HEK293T (cell line): Measurements from ENCODE around the gene CHST2.
"Not testable (repeated sequence)": the region's sequence is repeated elsewhere in the genome, so short reads cannot be mapped to it uniquely, and the experiment has no call there.

Experiments used
- CTCF ChIA-PET: fragments of 350-600 bp; formaldehyde crosslinking; extraction: SDS; loops from one replicate; lab custom pipeline; 2021; ENCODE audit warnings: antibody characterized with exemption, inconsistent platforms; lab: Yijun Ruan, JAX
- POLR2A ChIA-PET: fragments of 350-600 bp; formaldehyde crosslinking; extraction: SDS; loops from one replicate; lab custom pipeline; 2020; ENCODE audit warnings: antibody characterized with exemption, inconsistent platforms; lab: Yijun Ruan, JAX
- DNase-seq: peaks from one replicate; pipeline ENCODE4 v3.0.0; 2012; ENCODE audit warnings: mixed read lengths; ENCODE audit errors: extremely low spot score
- ARNT ChIP-seq: fragments of 450-650 bp; IDR thresholded peaks from 2 replicates; pipeline ENCODE4 v1.6.1; 2017; ENCODE audit warnings: mild to moderate bottlenecking
- BHLHE40 ChIP-seq: fragments of 450-650 bp; IDR thresholded peaks from 2 replicates; pipeline ENCODE4 v1.6.1; 2016; ENCODE audit warnings: mild to moderate bottlenecking, moderate library complexity, borderline replicate concordance
- CTBP1 ChIP-seq: fragments of 450-650 bp; IDR thresholded peaks from 2 replicates; pipeline ENCODE4 v1.6.1; 2016; ENCODE audit warnings: borderline replicate concordance
- ELF4 ChIP-seq: fragments of 450-650 bp; IDR thresholded peaks from 2 replicates; pipeline ENCODE4 v1.6.1; 2017; ENCODE audit warnings: antibody characterized with exemption
- FOXA1 ChIP-seq: fragments of 450-650 bp; IDR thresholded peaks from 2 replicates; pipeline ENCODE4 v1.6.1; 2016; ENCODE audit warnings: mild to moderate bottlenecking
- FOXK2 ChIP-seq: fragments of 450-650 bp; IDR thresholded peaks from 2 replicates; pipeline ENCODE4 v1.6.1; 2016; ENCODE audit warnings: mild to moderate bottlenecking
- FOXM1 ChIP-seq: fragments of 450-650 bp; IDR thresholded peaks from 2 replicates; pipeline ENCODE4 v1.6.1; 2017; ENCODE audit warnings: mild to moderate bottlenecking, borderline replicate concordance
- HDGF ChIP-seq: fragments of 450-650 bp; IDR thresholded peaks from 2 replicates; pipeline ENCODE4 v1.6.1; 2017; ENCODE audit warnings: antibody characterized with exemption, borderline replicate concordance
- L3MBTL2 ChIP-seq: fragments of 450-650 bp; conservative IDR thresholded peaks from 2 replicates; pipeline ENCODE4 v1.6.1; 2016; ENCODE audit warnings: mild to moderate bottlenecking
- LEF1 ChIP-seq: fragments of 450-650 bp; IDR thresholded peaks from 2 replicates; pipeline ENCODE4 v1.6.1; 2017; ENCODE audit warnings: mild to moderate bottlenecking, borderline replicate concordance
- NFRKB ChIP-seq: fragments of 450-650 bp; IDR thresholded peaks from 2 replicates; pipeline ENCODE4 v1.6.1; 2016; ENCODE audit warnings: mild to moderate bottlenecking, moderate library complexity
- SP1 ChIP-seq: fragments of 450-650 bp; IDR thresholded peaks from 2 replicates; pipeline ENCODE4 v1.6.1; 2017
- SUZ12 ChIP-seq: fragments of 450-650 bp; IDR thresholded peaks from 2 replicates; pipeline ENCODE4 v1.6.1; 2016; ENCODE audit warnings: mild to moderate bottlenecking
- TARDBP ChIP-seq: fragments of 450-650 bp; IDR thresholded peaks from 2 replicates; pipeline ENCODE4 v1.6.1; 2016
- ZNF384 ChIP-seq: fragments of 450-650 bp; IDR thresholded peaks from 2 replicates; pipeline ENCODE4 v1.6.1; 2016
- TF ChIP-seq, protein P1 (sequence below): fragments of 450-650 bp; IDR thresholded peaks from 2 replicates; pipeline ENCODE4 v1.6.1; 2016

Gene CHST2, protein sequence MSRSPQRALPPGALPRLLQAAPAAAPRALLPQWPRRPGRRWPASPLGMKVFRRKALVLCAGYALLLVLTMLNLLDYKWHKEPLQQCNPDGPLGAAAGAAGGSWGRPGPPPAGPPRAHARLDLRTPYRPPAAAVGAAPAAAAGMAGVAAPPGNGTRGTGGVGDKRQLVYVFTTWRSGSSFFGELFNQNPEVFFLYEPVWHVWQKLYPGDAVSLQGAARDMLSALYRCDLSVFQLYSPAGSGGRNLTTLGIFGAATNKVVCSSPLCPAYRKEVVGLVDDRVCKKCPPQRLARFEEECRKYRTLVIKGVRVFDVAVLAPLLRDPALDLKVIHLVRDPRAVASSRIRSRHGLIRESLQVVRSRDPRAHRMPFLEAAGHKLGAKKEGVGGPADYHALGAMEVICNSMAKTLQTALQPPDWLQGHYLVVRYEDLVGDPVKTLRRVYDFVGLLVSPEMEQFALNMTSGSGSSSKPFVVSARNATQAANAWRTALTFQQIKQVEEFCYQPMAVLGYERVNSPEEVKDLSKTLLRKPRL

DNA sequence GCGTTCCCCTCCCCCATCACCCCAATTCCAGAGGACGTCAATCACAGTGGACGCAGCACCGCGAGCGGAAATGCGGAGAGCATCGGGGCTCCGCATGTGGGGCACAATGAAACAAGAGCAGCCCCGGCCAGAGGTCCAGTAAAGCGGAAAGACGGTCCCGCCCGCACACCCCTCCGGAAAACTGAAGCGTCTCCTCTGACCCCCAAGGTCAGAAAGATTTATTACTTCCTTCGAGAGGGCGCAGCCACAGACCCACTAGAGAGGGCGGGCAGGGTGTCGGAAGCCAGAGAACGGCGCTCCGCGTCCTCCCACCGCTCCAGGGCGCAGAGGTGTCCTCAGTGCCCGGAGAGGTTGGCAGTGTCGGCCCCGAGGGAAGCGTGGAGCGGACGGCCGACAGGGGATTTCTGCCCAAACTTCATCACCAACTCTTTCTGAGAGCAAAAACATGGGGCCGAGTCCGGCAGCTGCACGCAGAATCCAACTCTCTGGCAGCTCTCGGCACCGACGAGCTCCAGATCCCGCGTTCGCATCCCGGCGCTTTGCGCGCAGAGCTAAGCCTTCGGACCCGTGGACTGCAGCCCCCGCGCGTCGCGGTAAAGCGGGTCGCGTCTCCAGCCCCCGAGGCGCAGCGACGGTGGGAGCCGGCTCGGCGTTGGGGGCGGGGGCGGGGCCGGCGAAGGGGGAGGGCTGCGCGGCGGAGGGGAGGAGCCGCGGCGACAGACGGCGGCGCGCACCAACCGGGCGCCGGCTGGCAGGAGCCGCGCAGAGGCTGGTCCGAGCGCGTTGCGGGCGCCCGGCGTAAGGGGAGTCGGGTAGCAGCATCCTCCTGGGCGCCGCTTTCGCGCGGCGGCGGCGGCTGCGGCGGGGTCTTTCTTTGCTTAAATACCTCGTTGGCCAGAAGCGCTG lies at the start of gene CHST2:
Gene CHST2, plus strand, starts transcription at position 763 of the 906 bp plus-strand sequence. CDS start 1,046 bp downstream, outside the sequence.
- ChIA-PET POLR2A (no interaction called here), CTCF (interaction anchor here (0.5 kb wide), 1 partner anchor 74 kb away, joined by 3 read pairs; no protein-coding TSS in a partner anchor)
- peak; percentile 27; the same call in 1 of the 2 replicates for TF ChIP-seq CTBP1
- TF ChIP-seq FOXK2 = no peak
- no peak for TF ChIP-seq ELF4
- peak; percentile 60 for TF ChIP-seq L3MBTL2
- TF ChIP-seq HDGF = no peak
- TF ChIP-seq ZNF384 = no peak
- TF ChIP-seq, protein P1, sequence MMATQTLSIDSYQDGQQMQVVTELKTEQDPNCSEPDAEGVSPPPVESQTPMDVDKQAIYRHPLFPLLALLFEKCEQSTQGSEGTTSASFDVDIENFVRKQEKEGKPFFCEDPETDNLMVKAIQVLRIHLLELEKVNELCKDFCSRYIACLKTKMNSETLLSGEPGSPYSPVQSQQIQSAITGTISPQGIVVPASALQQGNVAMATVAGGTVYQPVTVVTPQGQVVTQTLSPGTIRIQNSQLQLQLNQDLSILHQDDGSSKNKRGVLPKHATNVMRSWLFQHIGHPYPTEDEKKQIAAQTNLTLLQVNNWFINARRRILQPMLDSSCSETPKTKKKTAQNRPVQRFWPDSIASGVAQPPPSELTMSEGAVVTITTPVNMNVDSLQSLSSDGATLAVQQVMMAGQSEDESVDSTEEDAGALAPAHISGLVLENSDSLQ = peak; percentile 92
- no peak for TF ChIP-seq SP1
- DNase-seq = peak; percentile 98

DNA sequence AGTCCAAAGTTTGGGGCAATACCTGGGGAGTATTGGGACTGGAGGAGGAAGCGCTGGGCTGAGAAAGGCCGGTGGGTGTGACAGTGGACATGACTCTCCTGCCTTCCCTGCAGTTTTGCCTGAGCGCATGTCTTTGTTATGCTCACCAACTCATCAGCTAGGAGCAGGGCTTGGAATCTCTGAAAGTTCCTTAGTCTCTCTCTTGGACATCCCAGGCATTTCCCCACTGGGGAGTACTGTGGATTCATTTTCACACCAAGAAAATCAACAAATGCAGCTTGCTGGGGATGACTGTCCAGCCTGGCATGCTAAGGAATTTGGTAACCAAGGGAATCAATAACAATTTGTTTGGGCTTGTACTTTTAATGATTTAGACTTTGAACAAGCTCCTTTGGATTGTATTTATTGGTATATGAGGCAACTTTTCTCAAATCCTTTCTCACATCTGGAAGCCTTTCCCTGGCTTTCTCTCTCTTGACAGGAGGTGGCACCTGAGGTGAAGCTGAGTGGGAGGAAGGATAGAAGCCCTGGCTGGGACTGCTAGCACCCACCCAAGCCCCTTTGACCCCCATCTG lies 48.5 kb upstream of the CHST2 start:
- no peak for TF ChIP-seq BHLHE40
- TF ChIP-seq L3MBTL2 = no peak
- no peak for TF ChIP-seq ELF4
- no peak for TF ChIP-seq ZNF384
- no peak for TF ChIP-seq SUZ12
- TF ChIP-seq SP1 = no peak
- TF ChIP-seq NFRKB = no peak
- TF ChIP-seq FOXK2 = no peak
- no peak for TF ChIP-seq FOXA1
- TF ChIP-seq ARNT = no peak
- TF ChIP-seq FOXM1 = no peak
- POLR2A ChIA-PET = no interaction called here
- no peak for DNase-seq
- CTCF ChIA-PET = no interaction called here

DNA sequence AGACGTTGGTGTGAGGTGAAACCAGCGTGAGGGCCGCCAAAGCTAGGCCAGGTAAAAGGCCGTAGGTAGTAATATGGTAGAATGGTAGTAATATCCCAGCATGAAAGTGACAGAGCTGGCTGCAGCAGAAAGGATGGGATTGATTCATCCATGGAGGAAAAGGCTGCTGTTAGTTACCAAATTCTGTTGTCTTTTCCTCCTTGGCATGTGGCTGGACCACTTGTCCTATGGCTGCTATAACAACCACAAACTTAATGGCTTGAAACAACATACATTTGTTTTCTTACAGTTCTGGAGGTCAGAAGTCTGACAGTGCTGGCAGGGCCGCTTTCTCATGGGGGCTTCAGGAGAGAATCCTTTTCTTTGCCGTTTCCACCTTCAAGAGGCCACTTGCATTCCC lies 47.8 kb upstream of the CHST2 start:
- no peak for DNase-seq
- TF ChIP-seq FOXM1 (no peak), LEF1 (no peak), ARNT (no peak), TARDBP (no peak), FOXA1 (no peak), BHLHE40 (no peak), ELF4 (no peak), ZNF384 (no peak), FOXK2 (no peak)
- POLR2A ChIA-PET = no interaction called here
- CTCF ChIA-PET = no interaction called here

DNA sequence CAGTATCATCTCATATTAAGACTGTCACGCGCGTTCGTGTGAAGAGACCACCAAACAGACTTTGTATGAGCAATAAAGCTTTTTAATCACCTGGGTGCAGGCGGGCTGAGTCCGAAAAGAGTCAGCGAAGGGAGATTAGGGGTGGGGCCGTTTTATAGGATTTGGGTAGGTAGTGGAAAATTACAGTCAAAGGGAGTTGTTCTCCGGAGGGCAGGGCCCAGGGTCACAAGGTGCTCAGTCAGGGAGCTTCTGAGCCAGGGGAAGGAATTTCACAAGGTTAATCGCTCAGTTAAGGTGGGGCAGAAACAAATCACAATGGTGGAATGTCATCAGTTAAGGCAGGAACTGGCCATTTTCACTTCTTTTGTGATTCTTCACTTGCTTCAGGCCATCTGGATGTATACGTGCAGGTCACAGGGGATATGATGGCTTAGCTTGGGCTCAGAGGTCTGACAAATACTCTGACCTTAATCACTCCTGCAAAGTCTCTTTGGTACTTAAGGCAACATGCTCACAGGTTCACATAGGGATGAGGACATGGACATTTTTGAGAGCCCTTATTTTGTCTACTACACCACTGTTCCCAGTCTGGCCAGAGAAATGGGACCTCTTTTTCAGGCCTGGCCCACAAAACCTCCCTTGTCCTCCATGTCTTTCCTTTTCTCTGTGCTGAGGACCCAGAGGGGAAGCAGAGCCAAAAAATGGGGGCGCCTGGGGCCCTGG lies 47.1 kb upstream of the CHST2 start:
- DNase-seq, CTCF ChIA-PET, POLR2A ChIA-PET: not testable (repeated sequence)

DNA sequence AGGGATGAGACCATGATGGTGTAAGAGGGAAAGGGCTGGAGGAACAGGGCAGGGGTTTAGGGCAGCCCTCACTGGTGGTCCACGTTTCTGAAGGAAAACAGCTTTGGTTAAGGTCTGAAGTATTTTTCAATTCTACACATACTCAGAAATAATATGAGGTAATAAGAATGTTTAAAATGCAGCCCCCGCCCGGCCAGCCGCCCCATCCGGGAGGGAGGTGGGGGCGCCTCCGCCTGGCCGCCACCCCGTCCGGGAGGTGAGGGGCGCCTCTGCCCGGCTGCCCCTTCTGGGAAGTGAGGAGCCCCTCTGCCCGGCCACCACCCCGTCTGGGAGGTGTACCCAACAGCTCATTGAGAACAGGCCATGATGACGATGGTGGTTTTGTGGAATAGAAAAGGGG lies 46.0 kb upstream of the CHST2 start:
- POLR2A ChIA-PET, DNase-seq, CTCF ChIA-PET: not testable (repeated sequence)

DNA sequence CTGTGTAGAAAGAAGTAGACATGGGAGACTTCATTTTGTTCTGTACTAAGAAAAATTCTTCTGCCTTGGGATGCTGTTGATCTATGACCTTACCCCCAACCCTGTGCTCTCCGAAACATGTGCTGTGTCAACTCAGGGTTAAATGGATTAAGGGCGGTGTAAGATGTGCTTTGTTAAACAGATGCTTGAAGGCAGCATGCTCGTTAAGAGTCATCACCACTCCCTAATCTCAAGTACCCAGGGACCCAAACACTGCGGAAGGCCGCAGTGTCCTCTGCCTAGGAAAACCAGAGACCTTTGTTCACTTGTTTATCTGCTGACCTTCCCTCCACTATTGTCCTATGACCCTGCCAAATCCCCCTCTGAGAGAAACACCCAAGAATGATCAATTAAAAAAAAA lies 45.6 kb upstream of the CHST2 start:
- CTCF ChIA-PET, POLR2A ChIA-PET, DNase-seq: not testable (repeated sequence)

DNA sequence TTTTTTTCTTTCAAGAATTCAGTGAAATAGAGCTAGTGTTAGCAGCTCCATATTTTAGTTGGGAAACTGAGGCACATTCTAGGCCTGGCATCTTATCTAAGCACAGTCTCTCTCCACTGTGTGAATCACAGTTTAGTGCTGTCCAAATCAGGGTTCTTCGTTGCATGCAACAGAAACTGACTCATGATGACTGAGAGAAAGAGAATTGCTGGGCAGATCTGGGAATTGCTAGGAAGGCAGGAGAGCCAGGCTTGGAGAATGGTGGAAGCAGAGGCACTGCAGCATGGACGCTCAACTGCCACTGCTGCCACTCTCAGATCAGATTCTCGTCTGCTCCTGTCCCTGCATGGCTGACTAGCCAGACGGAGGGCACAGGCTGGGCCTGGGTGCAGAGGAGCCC lies 40.7 kb upstream of the CHST2 start:
- TF ChIP-seq ZNF384 = no peak
- TF ChIP-seq SP1 = no peak
- TF ChIP-seq, protein P1 = no peak
- TF ChIP-seq SUZ12 = no peak
- no peak for TF ChIP-seq TARDBP
- TF ChIP-seq L3MBTL2 = no peak
- TF ChIP-seq FOXK2 = no peak
- no peak for TF ChIP-seq BHLHE40
- TF ChIP-seq NFRKB = no peak
- no peak for TF ChIP-seq ELF4
- TF ChIP-seq LEF1 = no peak
- no peak for TF ChIP-seq HDGF
- TF ChIP-seq ARNT = no peak
- no peak for TF ChIP-seq CTBP1
- no peak for TF ChIP-seq FOXA1
- no peak for TF ChIP-seq FOXM1
- ChIA-PET CTCF (interaction anchor here (0.6 kb wide), 1 partner anchor 27 kb away, joined by 6 read pairs; no protein-coding TSS in a partner anchor), POLR2A (no interaction called here)
- no peak for DNase-seq
